Measurements from ENCODE around the gene ARHGAP8. TPM values are rescaled to one million over a fixed set of nuclear protein-coding genes. Genes with fewer than 3 reads are reported as not detected.
A peak's percentile ranks its signal among the peaks of the same experiment; 100 is the strongest.

The ARHGAP8 gene
- total RNA-seq, 3 donors from 2014 or later: 25.0 to 74.6 (median 43.7) TPM

DNA sequence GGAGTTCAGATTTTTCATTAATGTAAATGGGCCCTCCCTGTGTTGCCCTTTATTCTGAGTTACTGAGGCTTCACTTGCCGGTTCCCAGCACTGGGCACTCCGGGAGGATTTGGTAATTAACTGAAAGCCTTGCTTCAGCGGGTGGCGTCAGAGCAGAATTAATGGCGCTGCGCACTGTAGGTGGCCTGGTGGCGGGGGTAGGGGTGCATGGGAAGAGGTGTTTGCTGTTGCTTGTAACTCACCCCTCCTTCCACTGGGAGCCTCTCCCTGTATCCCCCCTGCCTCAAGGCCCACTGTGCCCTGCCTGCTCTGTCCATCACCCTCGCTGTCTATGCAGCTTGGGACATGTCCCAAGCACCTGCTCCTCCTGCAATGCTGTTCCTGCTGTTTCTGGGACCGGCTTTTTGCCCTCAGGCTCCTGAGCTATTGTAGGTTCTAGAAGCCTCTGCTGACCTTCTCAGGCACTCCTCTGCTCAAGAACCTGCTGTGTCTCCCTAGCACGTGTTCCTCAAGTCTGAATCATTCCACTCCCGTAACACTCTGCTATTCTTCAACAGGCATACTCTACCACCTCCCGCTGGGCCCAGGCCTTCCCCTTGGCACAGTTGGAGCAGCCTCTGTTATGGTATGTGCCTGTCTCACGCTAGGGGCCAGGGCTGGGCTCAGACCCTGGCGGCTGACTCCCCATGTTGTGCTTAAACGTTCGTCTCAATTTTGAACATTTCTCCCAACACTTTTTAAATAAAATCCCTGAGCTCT, 24.4 kb downstream of the ARHGAP8 start:
- H3K9me3 ChIP-seq: peaks cover 2% of the 10 kb centered on the region
- intact Hi-C loops (cut with DNase I, micrococcal nuclease): no loop called here
- peaks cover 26% of the 10 kb centered on the region for H3K4me1 ChIP-seq (ENCODE audit: low read depth)
- no peak overlapping the region for H3K4me3 ChIP-seq
- DNase-seq (peak in 2 of 3 donors; percentile 52 to 62), ATAC-seq (peak; percentile 82)
- TF ChIP-seq, protein P1, sequence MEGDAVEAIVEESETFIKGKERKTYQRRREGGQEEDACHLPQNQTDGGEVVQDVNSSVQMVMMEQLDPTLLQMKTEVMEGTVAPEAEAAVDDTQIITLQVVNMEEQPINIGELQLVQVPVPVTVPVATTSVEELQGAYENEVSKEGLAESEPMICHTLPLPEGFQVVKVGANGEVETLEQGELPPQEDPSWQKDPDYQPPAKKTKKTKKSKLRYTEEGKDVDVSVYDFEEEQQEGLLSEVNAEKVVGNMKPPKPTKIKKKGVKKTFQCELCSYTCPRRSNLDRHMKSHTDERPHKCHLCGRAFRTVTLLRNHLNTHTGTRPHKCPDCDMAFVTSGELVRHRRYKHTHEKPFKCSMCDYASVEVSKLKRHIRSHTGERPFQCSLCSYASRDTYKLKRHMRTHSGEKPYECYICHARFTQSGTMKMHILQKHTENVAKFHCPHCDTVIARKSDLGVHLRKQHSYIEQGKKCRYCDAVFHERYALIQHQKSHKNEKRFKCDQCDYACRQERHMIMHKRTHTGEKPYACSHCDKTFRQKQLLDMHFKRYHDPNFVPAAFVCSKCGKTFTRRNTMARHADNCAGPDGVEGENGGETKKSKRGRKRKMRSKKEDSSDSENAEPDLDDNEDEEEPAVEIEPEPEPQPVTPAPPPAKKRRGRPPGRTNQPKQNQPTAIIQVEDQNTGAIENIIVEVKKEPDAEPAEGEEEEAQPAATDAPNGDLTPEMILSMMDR (IDR thresholded peaks at IDR 0.05): no peak
- H3K36me3 ChIP-seq (ENCODE audit: low read depth): no peaks in the 10 kb centered on the region

DNA sequence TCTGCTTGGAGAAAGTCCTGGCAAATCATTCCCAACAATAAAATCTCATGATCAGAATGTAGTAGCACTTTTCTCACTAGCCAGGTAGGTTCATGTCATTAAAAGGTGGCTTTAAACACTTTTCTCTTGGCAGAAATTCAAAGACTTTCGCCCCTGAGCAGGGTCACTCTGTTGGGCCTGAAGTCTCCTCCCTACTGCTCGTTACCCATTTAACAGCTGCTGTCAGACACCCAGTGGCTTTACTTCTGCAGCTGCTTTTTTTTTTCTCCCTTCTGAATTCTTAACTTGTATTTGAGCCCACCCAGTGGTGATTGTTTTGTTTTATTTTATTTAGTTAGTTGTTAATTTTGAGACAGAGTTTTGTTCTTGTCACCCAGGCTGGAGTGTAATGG, 25.0 kb downstream of the ARHGAP8 start:
- TF ChIP-seq, protein P1 (IDR thresholded peaks at IDR 0.05): no peak
- peaks cover 26% of the 10 kb centered on the region for H3K4me1 ChIP-seq (ENCODE audit: low read depth)
- DNase-seq (peak in 1 of 3 donors; percentile 47), ATAC-seq (peak; percentile 79)
- no peak overlapping the region for H3K4me3 ChIP-seq
- H3K36me3 ChIP-seq (ENCODE audit: low read depth): no peaks in the 10 kb centered on the region
- peaks cover 2% of the 10 kb centered on the region for H3K9me3 ChIP-seq
- intact Hi-C loops (cut with DNase I, micrococcal nuclease): no loop called here

- intact Hi-C loops (cut with DNase I, micrococcal nuclease): no loop called here
- TF ChIP-seq, protein P1 (IDR thresholded peaks at IDR 0.05): no peak
- no peaks in the 10 kb centered on the region for H3K36me3 ChIP-seq (ENCODE audit: low read depth)
- no peak overlapping the region for H3K4me3 ChIP-seq
- ATAC-seq: no peak
- no peaks in the 10 kb centered on the region for H3K9me3 ChIP-seq
- DNase-seq: no peak
- peaks cover 17% of the 10 kb centered on the region for H3K4me1 ChIP-seq (ENCODE audit: low read depth)
These were observed 28.6 kb downstream of the ARHGAP8 start for GRCh38 chr22:44780876-44781449.

- intact Hi-C loops (cut with DNase I, micrococcal nuclease): no loop called here
- peak; percentile 32 for ATAC-seq
- DNase-seq: peak in 1 of 3 donors; percentile 39
- Histone ChIP-seq H3K4me1 (ENCODE audit: low read depth) (peaks cover 5% of the 10 kb centered on the region), H3K4me3 (no peak overlapping the region), H3K9me3 (no peaks in the 10 kb centered on the region), H3K36me3 (ENCODE audit: low read depth) (no peaks in the 10 kb centered on the region)
- TF ChIP-seq, protein P1 (IDR thresholded peaks at IDR 0.05): no peak
These were observed 30.1 kb downstream of the ARHGAP8 start for GRCh38 chr22:44782363-44782963.

DNA sequence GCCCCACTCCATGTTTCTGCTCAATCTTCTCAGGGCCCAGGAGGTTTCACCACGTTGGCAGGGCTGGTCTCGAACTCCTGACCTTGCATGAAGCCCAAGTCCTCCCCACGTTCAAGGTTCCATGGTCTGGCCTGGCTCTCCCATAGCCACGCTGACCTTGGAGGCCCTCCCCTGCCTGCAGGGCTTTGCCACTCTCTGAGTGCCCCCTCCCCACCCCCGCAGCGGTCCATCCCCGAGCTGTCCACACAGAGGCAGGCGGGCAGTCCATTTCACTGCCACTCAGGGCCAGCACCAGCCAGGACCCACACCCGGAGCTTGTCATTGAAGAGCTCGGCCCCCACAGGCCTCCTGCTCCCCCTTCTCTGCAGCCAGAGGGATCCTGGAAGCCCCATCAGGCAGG, 30.7 kb downstream of the ARHGAP8 start:
- H3K9me3 ChIP-seq: no peaks in the 10 kb centered on the region
- H3K4me1 ChIP-seq (ENCODE audit: low read depth): peaks cover 5% of the 10 kb centered on the region
- H3K4me3 ChIP-seq: no peak overlapping the region
- TF ChIP-seq, protein P1 (IDR thresholded peaks at IDR 0.05): no peak
- intact Hi-C loops (cut with DNase I, micrococcal nuclease): no loop called here
- DNase-seq: no peak
- peak; percentile 6 for ATAC-seq
- no peaks in the 10 kb centered on the region for H3K36me3 ChIP-seq (ENCODE audit: low read depth)
